Smooth muscle cell (in vitro differentiated cells): Measurements from ENCODE around the gene FIGNL2. TPM values are rescaled to one million over a fixed set of nuclear protein-coding genes. Genes with fewer than 3 reads are reported as not detected.

Experiments
- DNase-seq: peaks from one replicate; lab custom pipeline; 2025; ENCODE audit not compliant: unreplicated experiment; lab: John Stamatoyannopoulos, UW
- H2AFZ ChIP-seq: fragments of 200-600 bp; sonication (generic); 2 replicates; pipeline ENCODE4 v1.6.0; 2016; ENCODE audit warnings: antibody characterized with exemption, low read depth, mild to moderate bottlenecking
- H3F3A ChIP-seq: fragments of 200-600 bp; sonication (generic); 2 replicates; pipeline ENCODE4 v1.6.0; 2017; ENCODE audit warnings: antibody characterized with exemption, low read depth
- H3K27ac ChIP-seq: fragments of 200-600 bp; sonication (generic); 2 replicates; pipeline ENCODE4 v1.5.1; 2016; ENCODE audit warnings: low read depth, mild to moderate bottlenecking
- H3K27me3 ChIP-seq: fragments of 200-600 bp; sonication (generic); 2 replicates; pipeline ENCODE4 v1.6.1; 2016; ENCODE audit warnings: low read depth, mild to moderate bottlenecking
- H3K36me3 ChIP-seq: fragments of 200-600 bp; sonication (generic); 2 replicates; pipeline ENCODE4 v1.5.1; 2016; ENCODE audit warnings: low read depth
- H3K4me1 ChIP-seq: fragments of 200-600 bp; sonication (generic); 2 replicates; pipeline ENCODE4 v1.5.1; 2016; ENCODE audit warnings: low read depth
- H3K4me2 ChIP-seq: fragments of 200-600 bp; sonication (generic); 2 replicates; pipeline ENCODE4 v1.6.0; 2016; ENCODE audit warnings: mild to moderate bottlenecking
- H3K4me3 ChIP-seq: fragments of 200-600 bp; sonication (generic); 2 replicates; pipeline ENCODE4 v1.5.1; 2016; ENCODE audit warnings: mild to moderate bottlenecking
- H3K79me2 ChIP-seq: fragments of 200-600 bp; sonication (generic); 2 replicates; pipeline ENCODE4 v1.6.0; 2016; ENCODE audit warnings: low read depth, mild to moderate bottlenecking
- H3K9ac ChIP-seq: fragments of 200-600 bp; sonication (generic); 2 replicates; pipeline ENCODE4 v1.6.0; 2016; ENCODE audit warnings: low read depth
- H3K9me3 ChIP-seq: fragments of 200-600 bp; sonication (generic); replicated peaks from 2 replicates; pipeline ENCODE4 v1.5.1; 2016; ENCODE audit warnings: low read depth
- H4K20me1 ChIP-seq: fragments of 200-600 bp; sonication (generic); 2 replicates; pipeline ENCODE4 v1.6.0; 2016; ENCODE audit warnings: low read depth
- CTCF ChIP-seq: fragments of 200-600 bp; sonication (generic); IDR thresholded peaks from 2 replicates; pipeline ENCODE4 v1.5.1; 2017; ENCODE audit warnings: borderline replicate concordance, mild to moderate bottlenecking, antibody characterized with exemption; ENCODE audit not compliant: insufficient read depth, poor library complexity, severe bottlenecking
- WGBS: methylation state at CpG from one replicate; pipeline ENCODE4 v1.1.7; 2016; ENCODE audit warnings: low lambda C conversion rate; 5-methylcytosine and 5-hydroxymethylcytosine counted together
- polyA plus RNA-seq: library from polyadenylated mRNA; unstranded; fragments of >200 nt; fragmentation: Nextera tagmentation; extraction: Ambion mirVana; gene quantifications from 2 replicates; pipeline ENCODE4 v1.2.1, GENCODE V29; 2016
- total RNA-seq: library from RNA; depleted of rRNA; stranded (reverse); fragments of >200 nt; gene quantifications from 2 replicates; pipeline ENCODE4 v1.2.3, GENCODE V29; 2014

Gene FIGNL2
- total and polyA plus RNA-seq, 2 experiments from 2014 or later, result 1.1 to 2.7 TPM

DNA sequence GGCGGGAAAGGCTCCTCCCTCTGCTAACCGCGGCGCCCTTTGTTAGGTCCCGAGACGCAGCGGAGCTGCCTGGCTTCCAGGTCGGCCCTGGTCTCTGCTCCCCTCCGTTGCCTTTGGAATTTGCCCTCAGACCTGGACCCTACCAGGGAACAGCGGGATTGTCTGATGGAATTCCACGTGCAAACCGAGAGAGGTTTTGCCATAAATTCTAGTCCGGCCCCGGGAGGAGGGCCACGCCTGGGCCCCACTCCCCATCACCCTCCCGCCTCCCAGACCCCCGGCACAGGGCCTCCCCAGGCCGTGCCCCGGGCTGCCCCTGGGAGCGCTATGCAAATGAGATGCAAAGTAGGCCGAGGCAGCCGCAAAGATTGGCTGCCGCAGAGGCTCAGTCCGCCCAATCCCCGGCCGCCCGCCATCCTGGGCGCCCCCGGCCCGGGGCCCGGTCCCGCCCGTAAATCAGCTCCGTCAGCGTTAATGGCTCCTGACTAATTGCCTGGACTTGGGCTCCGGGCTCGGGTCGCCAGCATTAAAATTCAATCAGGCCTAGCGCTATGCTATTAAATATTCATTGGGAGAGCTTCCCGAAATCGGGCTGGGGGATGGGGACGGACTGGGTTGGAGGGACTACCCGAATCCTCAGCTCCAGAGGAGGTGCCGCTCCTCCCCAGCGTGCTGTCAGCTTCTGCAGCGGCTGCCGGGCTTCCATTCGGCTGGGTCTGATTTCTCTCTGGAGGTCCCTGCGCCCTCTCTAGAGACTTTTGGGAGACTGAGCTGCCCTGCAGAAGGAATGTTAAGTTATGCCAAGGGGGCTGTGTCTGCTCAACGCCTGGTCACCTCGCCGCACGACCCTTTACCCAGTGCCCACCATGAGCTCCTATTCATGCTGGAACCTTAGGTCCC, 15.7 kb upstream of the FIGNL2 start:
- H3F3A ChIP-seq, result peaks cover 18% of the 10 kb centered on the region
- no peak for TF ChIP-seq CTCF
- H3K4me2 ChIP-seq, result peak overlapping the region; percentile 98
- no peaks in the 10 kb centered on the region for H4K20me1 ChIP-seq
- 4% methylated on average over 49 of the region's 53 CpGs for WGBS
- peak; percentile 51 for DNase-seq
- no peaks in the 10 kb centered on the region for H3K9me3 ChIP-seq
- peak overlapping the region; percentile 74 for H2AFZ ChIP-seq
- H3K27me3 ChIP-seq, result no peaks in the 10 kb centered on the region
- peaks cover 45% of the 10 kb centered on the region for H3K4me1 ChIP-seq
- H3K36me3 ChIP-seq, result no peaks in the 10 kb centered on the region
- no peaks in the 10 kb centered on the region for H3K79me2 ChIP-seq
- peak overlapping the region; percentile 58 for H3K4me3 ChIP-seq
- H3K27ac ChIP-seq, result no peak overlapping the region
- H3K9ac ChIP-seq, result no peak overlapping the region

GRCh38 chr12:51863363-51863932, 14.9 kb upstream of the FIGNL2 start:
- peak overlapping the region; percentile 53 for H2AFZ ChIP-seq

GRCh38 chr12:51862947-51863346, 14.4 kb upstream of the FIGNL2 start:
- Histone ChIP-seq H3K4me2 (peak overlapping the region; percentile 98), H3K9me3 (no peaks in the 10 kb centered on the region), H3K27ac (no peak overlapping the region), H3K36me3 (no peaks in the 10 kb centered on the region), H4K20me1 (no peaks in the 10 kb centered on the region), H3F3A (peaks cover 17% of the 10 kb centered on the region), H3K4me1 (peaks cover 38% of the 10 kb centered on the region), H3K79me2 (no peaks in the 10 kb centered on the region), H3K27me3 (no peaks in the 10 kb centered on the region), H3K4me3 (no peak overlapping the region), H3K9ac (no peak overlapping the region), H2AFZ (no peak overlapping the region)
- no peak for TF ChIP-seq CTCF
- no peak for DNase-seq
- 62% methylated on average over 4 of the region's 4 CpGs for WGBS

More at GRCh38 chr12:51863363-51863932, 14.9 kb upstream of the FIGNL2 start:
- TF ChIP-seq CTCF, result no peak
- Histone ChIP-seq H4K20me1 (no peaks in the 10 kb centered on the region), H3K27me3 (no peaks in the 10 kb centered on the region), H3K79me2 (no peaks in the 10 kb centered on the region), H3K4me2 (peak overlapping the region; percentile 98), H3K4me1 (peaks cover 39% of the 10 kb centered on the region), H3K4me3 (peak overlapping the region; percentile 58), H3F3A (peaks cover 18% of the 10 kb centered on the region), H3K36me3 (no peaks in the 10 kb centered on the region), H3K9ac (no peak overlapping the region), H3K9me3 (no peaks in the 10 kb centered on the region), H3K27ac (no peak overlapping the region)
- WGBS, result 19% methylated on average over 17 of the region's 17 CpGs
- no peak for DNase-seq
